ENCODE results near the gene GRK3.

GRK3 gene

DNA sequence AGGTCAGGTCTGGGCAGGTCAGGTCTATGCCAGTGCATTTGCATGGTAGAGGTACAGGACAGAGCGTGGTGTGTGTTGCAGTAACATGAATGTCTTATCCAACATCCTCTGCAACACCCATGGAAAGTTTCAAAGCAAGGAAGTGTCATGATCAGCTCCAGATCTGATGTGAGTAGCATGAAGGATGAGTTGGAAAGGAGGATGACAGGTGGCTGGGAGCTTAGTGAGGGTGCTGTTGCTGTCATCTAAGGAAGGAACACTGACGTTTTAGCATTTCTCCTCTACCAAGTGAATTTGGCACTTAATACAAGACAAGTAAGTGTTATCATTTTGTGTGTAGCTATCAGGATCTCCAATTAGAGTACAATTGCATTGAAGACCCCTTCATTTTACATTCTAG lies 65.1 kb downstream of the GRK3 start:
- TF ChIP-seq GATA3 (IDR thresholded peaks at IDR 0.05; ENCODE audit: low read depth, low read length) (no peak), GATA2 (IDR thresholded peaks at IDR 0.05; ENCODE audit: low read depth, low read length) (no peak)

GRCh38 chr22:25630447-25630846 lies 66.0 kb downstream of the GRK3 start:
- TF ChIP-seq GATA3 (IDR thresholded peaks at IDR 0.05; ENCODE audit: low read depth, low read length) (no peak), GATA2 (IDR thresholded peaks at IDR 0.05; ENCODE audit: low read depth, low read length) (no peak)

- TF ChIP-seq GATA3 (IDR thresholded peaks at IDR 0.05; ENCODE audit: low read depth, low read length) = no peak
- TF ChIP-seq GATA2 (IDR thresholded peaks at IDR 0.05; ENCODE audit: low read depth, low read length) = no peak
These were observed 71.8 kb downstream of the GRK3 start for GRCh38 chr22:25636323-25636722.

GRCh38 chr22:25637032-25637431 lies 72.6 kb downstream of the GRK3 start:
- no peak for TF ChIP-seq GATA3 (IDR thresholded peaks at IDR 0.05; ENCODE audit: low read depth, low read length)
- no peak for TF ChIP-seq GATA2 (IDR thresholded peaks at IDR 0.05; ENCODE audit: low read depth, low read length)

- no peak for TF ChIP-seq GATA2 (IDR thresholded peaks at IDR 0.05; ENCODE audit: low read depth, low read length)
- no peak for TF ChIP-seq GATA3 (IDR thresholded peaks at IDR 0.05; ENCODE audit: low read depth, low read length)
These were observed 73.2 kb downstream of the GRK3 start for GRCh38 chr22:25637672-25638071.

DNA sequence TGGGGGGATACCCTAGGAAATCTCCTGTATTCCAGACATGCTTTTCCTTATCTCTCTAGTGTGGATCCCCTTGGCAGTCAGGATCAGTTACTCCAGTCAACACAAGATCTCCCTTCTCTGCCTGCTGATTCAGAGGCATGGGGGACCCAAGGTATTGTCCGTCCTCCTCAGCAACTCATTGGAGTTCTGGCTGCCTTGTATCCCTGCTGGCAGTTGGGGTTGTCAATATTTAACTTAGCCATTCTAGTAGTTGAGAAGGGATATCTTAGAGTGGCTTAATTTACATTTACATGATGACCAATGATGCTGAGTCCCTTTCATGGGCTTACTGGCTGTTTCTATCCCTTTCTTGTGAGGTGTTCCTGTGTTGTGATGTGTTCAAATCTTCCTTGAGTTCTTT lies 74.2 kb downstream of the GRK3 start:
- TF ChIP-seq GATA2 (IDR thresholded peaks at IDR 0.05; ENCODE audit: low read depth, low read length) = no peak
- TF ChIP-seq GATA3 (IDR thresholded peaks at IDR 0.05; ENCODE audit: low read depth, low read length) = no peak

- TF ChIP-seq GATA2 (IDR thresholded peaks at IDR 0.05; ENCODE audit: low read depth, low read length) = no peak
- TF ChIP-seq GATA3 (IDR thresholded peaks at IDR 0.05; ENCODE audit: low read depth, low read length) = no peak
These were observed 77.2 kb downstream of the GRK3 start for GRCh38 chr22:25641650-25642049.

DNA sequence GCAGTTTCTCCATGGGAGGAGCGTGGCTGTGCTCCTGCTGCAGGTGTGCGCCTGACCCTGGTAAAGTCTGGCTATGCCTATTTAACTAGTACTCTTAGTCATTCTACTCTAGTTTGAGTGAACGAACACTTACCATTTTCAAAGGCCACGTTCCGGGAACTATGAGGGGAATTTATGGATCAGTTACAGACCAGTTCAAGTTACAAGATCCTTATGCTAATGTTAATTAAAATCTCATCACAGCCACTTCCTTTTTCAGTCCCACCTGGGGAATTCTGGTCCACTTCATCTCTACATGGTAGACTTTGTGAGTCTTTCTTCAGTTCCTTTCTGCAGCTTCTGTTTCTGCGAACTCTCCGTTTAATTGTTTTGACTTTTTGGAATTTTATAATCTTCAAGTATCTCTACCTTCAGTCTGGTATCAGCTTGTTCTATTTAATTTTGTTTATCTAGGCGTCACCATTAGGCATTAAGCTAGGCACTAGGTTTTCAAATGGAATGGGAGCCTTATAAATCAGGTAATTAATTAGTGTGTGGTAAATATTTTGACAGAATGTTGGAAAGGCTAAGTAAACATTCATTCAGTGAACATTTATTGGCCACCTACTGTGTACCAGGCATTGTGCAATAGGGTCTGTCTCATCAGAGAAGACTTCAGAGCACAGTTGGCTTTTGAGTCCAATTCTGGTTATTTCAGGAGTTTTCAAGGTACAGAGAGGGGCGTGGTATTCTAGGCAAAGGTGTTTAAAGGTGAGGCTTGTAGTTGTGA lies 78.9 kb downstream of the GRK3 start:
- TF ChIP-seq GATA3 (IDR thresholded peaks at IDR 0.05; ENCODE audit: low read depth, low read length) (no peak), GATA2 (IDR thresholded peaks at IDR 0.05; ENCODE audit: low read depth, low read length) (no peak)

DNA sequence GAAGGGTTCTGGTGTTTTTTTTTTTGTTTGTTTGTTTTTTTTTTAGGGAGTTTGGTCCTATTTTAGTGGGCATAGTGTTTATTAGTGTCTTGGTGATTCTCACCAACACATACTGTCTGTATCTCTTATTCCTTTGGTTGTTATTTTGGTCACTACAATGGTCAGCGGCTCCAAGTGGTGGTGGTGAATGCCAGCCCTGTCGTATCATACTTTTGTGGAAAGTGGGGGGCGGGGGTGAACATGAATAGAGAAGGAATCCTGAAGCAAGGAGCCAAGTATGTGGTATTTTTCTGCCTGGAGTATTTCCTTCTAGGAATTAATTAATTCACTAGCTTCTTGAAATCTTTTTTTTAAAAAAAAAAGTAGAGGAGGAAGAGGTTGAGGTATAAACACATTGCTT lies 79.6 kb downstream of the GRK3 start:
- no peak for TF ChIP-seq GATA2 (IDR thresholded peaks at IDR 0.05; ENCODE audit: low read depth, low read length)
- no peak for TF ChIP-seq GATA3 (IDR thresholded peaks at IDR 0.05; ENCODE audit: low read depth, low read length)

DNA sequence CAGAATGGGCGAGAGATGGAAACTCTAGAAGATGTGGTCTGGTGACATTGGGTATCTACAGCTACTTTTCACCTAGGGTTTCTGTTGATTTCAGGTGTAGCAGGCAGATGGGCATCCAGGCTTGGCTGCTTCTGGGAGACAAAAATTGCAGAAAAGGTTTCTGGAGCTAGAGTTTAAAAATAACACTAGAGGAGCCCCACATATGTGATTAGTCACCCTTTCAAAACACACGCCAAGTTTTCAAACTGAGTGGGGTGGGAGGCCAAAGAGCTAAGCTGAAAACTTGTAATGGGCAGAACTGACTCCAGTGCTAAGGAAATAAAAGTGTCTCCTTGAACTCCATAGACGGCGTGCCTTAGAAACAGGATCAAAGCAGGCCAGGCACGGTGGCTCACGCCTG lies 80.8 kb downstream of the GRK3 start:
- TF ChIP-seq GATA2 (IDR thresholded peaks at IDR 0.05; ENCODE audit: low read depth, low read length) = no peak
- no peak for TF ChIP-seq GATA3 (IDR thresholded peaks at IDR 0.05; ENCODE audit: low read depth, low read length)

- TF ChIP-seq GATA2 (IDR thresholded peaks at IDR 0.05; ENCODE audit: low read depth, low read length) (no peak), GATA3 (IDR thresholded peaks at IDR 0.05; ENCODE audit: low read depth, low read length) (no peak)
These were observed 81.5 kb downstream of the GRK3 start for GRCh38 chr22:25645964-25646363.

DNA sequence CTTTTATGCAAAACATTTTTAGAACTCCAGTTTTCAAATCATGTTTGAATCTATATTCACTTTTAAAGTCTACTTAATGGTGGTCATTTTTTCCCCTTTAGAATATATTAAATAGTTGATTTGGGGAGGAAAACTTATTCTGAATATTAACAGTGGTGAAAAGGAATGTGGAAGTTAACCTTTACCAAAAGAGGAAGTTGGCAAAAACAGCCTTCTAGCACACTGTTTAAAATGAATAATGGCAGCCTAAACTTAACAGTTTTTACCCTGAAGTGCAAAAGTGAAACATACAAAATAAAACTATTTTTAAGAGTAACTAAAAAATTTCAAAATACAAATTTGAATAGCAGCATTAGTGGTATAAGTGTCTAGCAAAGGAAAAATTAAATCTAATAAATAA lies 86.4 kb downstream of the GRK3 start:
- TF ChIP-seq GATA3 (IDR thresholded peaks at IDR 0.05; ENCODE audit: low read depth, low read length) (no peak), GATA2 (IDR thresholded peaks at IDR 0.05; ENCODE audit: low read depth, low read length) (no peak)

DNA sequence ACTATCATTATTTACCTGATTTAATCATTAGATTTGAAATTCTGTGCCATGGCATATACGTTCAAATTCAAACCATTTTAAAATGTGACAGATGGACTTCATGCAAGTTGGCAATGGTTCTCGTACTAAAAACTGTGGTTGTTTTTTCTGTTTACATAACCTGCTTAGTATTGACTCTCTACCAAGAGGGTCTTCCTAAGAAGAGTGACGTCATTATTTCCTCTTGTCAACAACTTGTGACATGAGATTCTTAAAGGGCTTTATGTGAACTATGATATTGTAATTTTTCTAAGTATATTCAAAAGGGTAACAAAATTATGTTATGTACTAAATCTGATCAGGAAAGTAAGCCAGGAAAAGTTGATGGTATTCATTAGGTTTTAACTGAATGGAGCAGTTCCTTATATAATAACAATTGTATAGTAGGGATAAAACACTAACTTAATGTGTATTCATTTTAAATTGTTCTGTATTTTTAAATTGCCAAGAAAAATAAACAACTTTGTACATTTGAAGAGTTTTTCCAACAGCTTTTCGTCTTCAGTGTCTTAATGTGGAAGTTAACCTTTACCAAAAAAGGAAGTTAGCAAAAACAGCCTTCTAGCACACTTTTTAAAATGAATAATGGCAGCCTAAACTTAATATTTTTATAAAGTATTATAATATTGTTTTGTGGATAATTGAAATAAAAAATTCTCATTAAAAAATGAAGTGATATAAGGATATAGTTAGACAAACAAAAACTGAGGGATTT lies 87.0 kb downstream of the GRK3 start:
- no peak for TF ChIP-seq GATA3 (IDR thresholded peaks at IDR 0.05; ENCODE audit: low read depth, low read length)

DNA sequence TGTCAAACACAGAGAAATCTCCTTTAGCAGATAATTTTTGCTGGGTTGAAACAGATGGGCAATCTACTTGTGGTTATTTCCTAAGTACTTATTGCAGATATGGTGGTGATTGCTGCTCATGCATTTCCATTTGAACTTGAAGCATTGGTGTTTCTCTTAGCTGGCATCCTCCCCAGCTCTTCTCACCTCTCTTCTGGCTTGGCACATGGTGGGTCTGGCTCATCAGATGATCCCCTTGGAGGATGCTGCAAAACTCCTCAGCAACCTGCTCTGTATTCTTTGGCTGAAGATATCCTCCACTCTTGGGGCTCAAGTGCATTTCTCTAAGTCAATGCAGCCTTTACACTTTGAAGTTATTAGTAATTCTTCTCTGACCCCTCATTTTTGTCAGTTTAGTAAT lies 90.2 kb downstream of the GRK3 start:
- TF ChIP-seq GATA3 (IDR thresholded peaks at IDR 0.05; ENCODE audit: low read depth, low read length) (no peak), GATA2 (IDR thresholded peaks at IDR 0.05; ENCODE audit: low read depth, low read length) (no peak)

DNA sequence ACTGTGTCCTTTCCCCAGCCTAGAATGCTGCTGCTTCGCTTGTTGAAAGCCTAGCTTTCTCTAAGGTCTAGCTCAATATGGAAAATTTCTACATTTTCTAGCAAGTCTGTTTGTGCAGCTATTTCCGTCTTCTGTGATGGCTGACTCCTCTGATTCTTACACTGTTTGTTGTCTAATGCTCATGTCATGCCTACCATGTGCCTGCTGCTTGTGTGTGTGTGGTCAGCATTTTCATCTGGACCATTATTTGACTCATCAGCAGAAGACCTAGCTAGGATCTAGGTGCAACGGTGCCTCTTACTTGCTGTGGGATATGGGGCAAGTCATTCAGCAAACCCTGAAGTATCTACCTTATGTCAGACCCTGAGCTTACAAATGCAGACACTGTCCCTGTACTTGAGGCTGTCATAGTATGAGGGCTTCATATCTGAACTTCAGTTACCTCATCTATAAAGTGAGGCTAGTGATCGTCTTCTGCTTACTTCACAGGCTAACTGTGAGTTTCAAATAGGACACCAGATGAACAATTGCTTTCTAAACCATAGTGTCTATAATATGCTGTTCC lies 91.0 kb downstream of the GRK3 start:
- TF ChIP-seq GATA3 (IDR thresholded peaks at IDR 0.05; ENCODE audit: low read depth, low read length) = no peak
- TF ChIP-seq GATA2 (IDR thresholded peaks at IDR 0.05; ENCODE audit: low read depth, low read length) = no peak

Measured in SH-SY5Y (cell line).